PC-9 (cell line): ENCODE data around the gene SLC22A25. TPM values are rescaled to one million over a fixed set of nuclear protein-coding genes. Genes with fewer than 3 reads are reported as not detected.
A peak's percentile ranks its signal among the peaks of the same experiment; 100 is the strongest.

Experiments
- BruUV-seq: library from RNA; stranded (reverse); fragments of 400-500 nt; replicated peaks from 2 replicates; lab custom pipeline; 2021; lab: Mats Ljungman, UMichigan
- CTCF ChIA-PET: fragments of 300-600 bp; sonication (Branson Sonifier 250); formaldehyde crosslinking; loops from one replicate; lab custom pipeline; 2022; ENCODE audit warnings: antibody characterized with exemption; lab: Charles Lee
- POLR2A ChIA-PET: fragments of 300-600 bp; sonication (Branson Sonifier 250); formaldehyde crosslinking; loops from one replicate; lab custom pipeline; 2022; ENCODE audit warnings: antibody characterized with exemption; ENCODE audit not compliant: unreplicated experiment; lab: Charles Lee
- DNase-seq, 2 experiments: peaks; one replicate each; pipeline versions ENCODE4 v3.0.0 to v3.0.0-alpha.2; 2015 to 2022; ENCODE audit warnings: mixed read lengths in 1 of 2
- H2AFZ ChIP-seq: fragments of 200-600 bp; sonication (generic); 2 replicates; pipeline ENCODE4 v1.8.1; 2017; ENCODE audit warnings: antibody characterized with exemption
- H3F3A ChIP-seq: fragments of 200-600 bp; sonication (generic); 2 replicates; pipeline ENCODE4 v1.8.1; 2017; ENCODE audit warnings: antibody characterized with exemption, mild to moderate bottlenecking, low read depth; ENCODE audit not compliant: insufficient read depth
- H3K27ac ChIP-seq: fragments of 200-600 bp; sonication (generic); 2 replicates; pipeline ENCODE4 v1.6.1; 2016; ENCODE audit warnings: mixed run types
- H3K27me3 ChIP-seq: fragments of 200-600 bp; sonication (generic); 2 replicates; pipeline ENCODE4 v1.6.1; 2016; ENCODE audit warnings: low read depth, mixed run types; ENCODE audit not compliant: insufficient read depth
- H3K36me3 ChIP-seq: fragments of 200-600 bp; sonication (generic); 2 replicates; pipeline ENCODE4 v1.6.1; 2016; ENCODE audit warnings: low read depth, mixed run types
- H3K4me1 ChIP-seq: fragments of 200-600 bp; sonication (generic); replicated peaks from 2 replicates; pipeline ENCODE4 v1.6.1; 2016; ENCODE audit warnings: mixed run types; ENCODE audit not compliant: insufficient read depth
- H3K4me2 ChIP-seq: fragments of 200-600 bp; sonication (generic); 2 replicates; pipeline ENCODE4 v1.6.1; 2017; ENCODE audit warnings: mixed run types
- H3K4me3 ChIP-seq: fragments of 200-600 bp; sonication (generic); 2 replicates; pipeline ENCODE4 v1.6.1; 2016; ENCODE audit warnings: mixed run types
- H3K79me2 ChIP-seq: fragments of 200-600 bp; sonication (generic); 2 replicates; pipeline ENCODE4 v1.6.1; 2017; ENCODE audit warnings: low read depth, mixed run types
- H3K9me2 ChIP-seq: fragments of 200-600 bp; sonication (generic); 2 replicates; pipeline ENCODE4 v1.8.1; 2017; ENCODE audit warnings: mild to moderate bottlenecking; ENCODE audit not compliant: insufficient read depth
- H3K9me3 ChIP-seq: fragments of 200-600 bp; sonication (generic); 2 replicates; pipeline ENCODE4 v1.8.1; 2016; ENCODE audit warnings: low read depth; ENCODE audit not compliant: insufficient read depth
- H4K20me1 ChIP-seq: fragments of 200-600 bp; sonication (generic); 2 replicates; pipeline ENCODE4 v1.8.1; 2017; ENCODE audit not compliant: insufficient read depth
- EZH2 ChIP-seq: fragments of 200-600 bp; sonication (generic); IDR thresholded peaks from 2 replicates; pipeline ENCODE4 v1.8.0; 2017; ENCODE audit warnings: antibody characterized with exemption, low read depth
- intact Hi-C: fragments of 100-400 bp; cut with micrococcal nuclease; formaldehyde crosslinking; loops from one replicate; pipeline ENCODE4 v1.10.0; 2022; ENCODE audit not compliant: unreplicated experiment
- total RNA-seq: library from RNA; stranded (reverse); gene quantifications from 2 replicates; pipeline ENCODE4 v1.2.3, GENCODE V29; 2021
- TF ChIP-seq, protein P1 (sequence below): fragments of 200-600 bp; sonication (generic); conservative IDR thresholded peaks from 2 replicates; pipeline ENCODE4 v1.6.1; 2017; ENCODE audit warnings: mixed run types, antibody characterized with exemption, mild to moderate bottlenecking, moderate library complexity

Gene SLC22A25
- total RNA-seq, 1 experiment from 2014 or later = not detected

DNA sequence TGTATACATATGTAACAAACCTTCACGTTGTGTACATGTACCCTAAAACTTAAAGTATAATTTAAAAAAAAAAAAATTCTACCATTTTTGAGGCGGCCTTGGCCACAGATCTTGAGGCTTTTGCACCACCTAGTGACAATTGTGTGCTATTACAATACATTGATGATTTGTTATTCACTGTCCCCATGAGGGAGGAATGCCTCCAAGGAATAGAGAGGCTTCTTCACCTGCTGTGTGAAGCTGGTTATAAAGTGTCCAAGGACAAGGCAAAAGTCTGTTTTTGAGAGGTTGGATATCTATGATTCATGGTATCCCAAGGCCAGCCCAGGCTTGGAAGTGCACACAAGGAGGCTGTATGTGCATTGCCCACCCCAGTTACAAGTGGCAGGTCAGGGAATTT is 30.7 kb downstream of the SLC22A25 start:
- intact Hi-C loops = loop anchor here (1.0 to 5.0 kb wide), 2 partner anchors 180 to 306 kb away; no protein-coding TSS in a partner anchor
- Histone ChIP-seq H3K4me3 (no peak overlapping the region), H3K9me3 (no peaks in the 10 kb centered on the region), H3K79me2 (no peaks in the 10 kb centered on the region), H2AFZ (no peak overlapping the region), H3K4me2 (no peak overlapping the region), H3K27me3 (peaks cover 23% of the 10 kb centered on the region; the same call in 1 of the 2 replicates), H3K27ac (no peak overlapping the region), H3K36me3 (no peaks in the 10 kb centered on the region), H4K20me1 (no peaks in the 10 kb centered on the region), H3F3A (no peaks in the 10 kb centered on the region), H3K4me1 (no peaks in the 10 kb centered on the region), H3K9me2 (no peaks in the 10 kb centered on the region)
- BruUV-seq = no TSS peak
- peak in 1 of 2 experiments; percentile 12 for DNase-seq
- TF ChIP-seq, protein P1, sequence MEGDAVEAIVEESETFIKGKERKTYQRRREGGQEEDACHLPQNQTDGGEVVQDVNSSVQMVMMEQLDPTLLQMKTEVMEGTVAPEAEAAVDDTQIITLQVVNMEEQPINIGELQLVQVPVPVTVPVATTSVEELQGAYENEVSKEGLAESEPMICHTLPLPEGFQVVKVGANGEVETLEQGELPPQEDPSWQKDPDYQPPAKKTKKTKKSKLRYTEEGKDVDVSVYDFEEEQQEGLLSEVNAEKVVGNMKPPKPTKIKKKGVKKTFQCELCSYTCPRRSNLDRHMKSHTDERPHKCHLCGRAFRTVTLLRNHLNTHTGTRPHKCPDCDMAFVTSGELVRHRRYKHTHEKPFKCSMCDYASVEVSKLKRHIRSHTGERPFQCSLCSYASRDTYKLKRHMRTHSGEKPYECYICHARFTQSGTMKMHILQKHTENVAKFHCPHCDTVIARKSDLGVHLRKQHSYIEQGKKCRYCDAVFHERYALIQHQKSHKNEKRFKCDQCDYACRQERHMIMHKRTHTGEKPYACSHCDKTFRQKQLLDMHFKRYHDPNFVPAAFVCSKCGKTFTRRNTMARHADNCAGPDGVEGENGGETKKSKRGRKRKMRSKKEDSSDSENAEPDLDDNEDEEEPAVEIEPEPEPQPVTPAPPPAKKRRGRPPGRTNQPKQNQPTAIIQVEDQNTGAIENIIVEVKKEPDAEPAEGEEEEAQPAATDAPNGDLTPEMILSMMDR = peak; percentile 81
- TF ChIP-seq EZH2 = no peak
- ChIA-PET CTCF (no interaction called here), POLR2A (no interaction called here)

DNA sequence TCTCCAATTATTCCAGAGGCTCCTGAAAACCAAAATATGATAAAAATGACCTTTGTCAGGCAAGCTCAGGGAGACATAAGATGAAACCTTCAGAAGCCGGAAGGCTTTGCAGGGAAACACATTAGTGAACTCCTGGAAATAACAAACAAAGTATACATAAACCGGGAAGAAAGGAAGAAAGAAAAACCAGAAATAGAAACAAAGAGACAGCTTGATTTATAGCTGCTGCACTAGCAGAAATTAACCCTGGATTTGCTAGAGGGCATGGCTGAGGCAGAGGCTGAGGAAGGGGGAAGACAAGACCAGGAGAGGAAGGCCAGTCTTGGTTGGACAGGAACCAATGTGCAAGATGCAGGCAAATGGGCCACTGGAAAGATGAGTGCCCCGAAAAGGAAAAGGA is 33.3 kb downstream of the SLC22A25 start:
- Histone ChIP-seq H3K79me2 (no peaks in the 10 kb centered on the region), H3F3A (no peaks in the 10 kb centered on the region), H3K9me2 (no peaks in the 10 kb centered on the region), H3K4me2 (no peak overlapping the region), H3K36me3 (no peaks in the 10 kb centered on the region), H3K27ac (no peak overlapping the region), H3K4me3 (no peak overlapping the region), H3K4me1 (no peaks in the 10 kb centered on the region), H3K9me3 (no peaks in the 10 kb centered on the region), H3K27me3 (peaks cover 23% of the 10 kb centered on the region; the same call in 1 of the 2 replicates), H4K20me1 (no peaks in the 10 kb centered on the region), H2AFZ (no peak overlapping the region)
- no peak for DNase-seq
- ChIA-PET POLR2A (no interaction called here), CTCF (no interaction called here)
- TF ChIP-seq, protein P1 = no peak
- no peak for TF ChIP-seq EZH2
- no TSS peak for BruUV-seq
- intact Hi-C loops = loop anchor here (5.0 kb wide), 1 partner anchor 178 kb away; no protein-coding TSS in a partner anchor

Other genes with a start within 250 kb of the SLC22A25 start
- gene SLC22A8, start 227.8 kb downstream of the SLC22A25 start, total RNA-seq = not detected in 2 replicates
- gene SLC22A24, start 99.4 kb downstream of the SLC22A25 start, total RNA-seq = not detected in 2 replicates
- not detected in 2 replicates for gene SLC22A9, start 126.2 kb upstream of the SLC22A25 start, total RNA-seq
- gene PLAAT5, start 247.6 kb upstream of the SLC22A25 start, total RNA-seq = not detected in 2 replicates